ENCODE data around the gene ABHD11. TPM values are rescaled to one million over a fixed set of nuclear protein-coding genes. Genes with fewer than 3 reads are reported as not detected.

The ABHD11 gene
- total and polyA plus RNA-seq, 9 of the 15 experiments (the other 6 are each of a cell fraction or from before 2014, with no cell fraction given), result 7.7 to 44.2 (median 18.9) TPM

GRCh38 chr7:73738612-73739386 is at the start of gene ABHD11 (continued):
- TF ChIP-seq MLX (CRISPR knock-in tag; conservative IDR thresholded peaks at IDR 0.05) (peak in 1 of 2 experiments; percentile 86; a peak in 1 of 4 replicates), THRB (CRISPR knock-in tag; conservative IDR thresholded peaks at IDR 0.05) (no peak), STAT6 (CRISPR knock-in tag; IDR thresholded peaks at IDR 0.05) (no peak; the same call in 1 of the 2 replicates), ATF6 (CRISPR knock-in tag; IDR thresholded peaks at IDR 0.05) (no peak), CHD1 (IDR thresholded peaks at IDR 0.05; ENCODE audit: low read length) (no peak), E4F1 (CRISPR knock-in tag; IDR thresholded peaks at IDR 0.05; ENCODE audit: borderline replicate concordance) (no peak), GTF2A2 (tag; IDR thresholded peaks at IDR 0.05) (no peak), MEF2D (tag; conservative IDR thresholded peaks at IDR 0.05; ENCODE audit: low read depth) (no peak), RFX7 (CRISPR knock-in tag; IDR thresholded peaks at IDR 0.05) (no peak), CREB3L1 (IDR thresholded peaks at IDR 0.05; ENCODE audit: borderline replicate concordance, low read depth) (no peak; the same call in 1 of the 2 replicates), ZNF398 (CRISPR knock-in tag; IDR thresholded peaks at IDR 0.05) (no peak)

All from K562 (cell line).